ENCODE measurements around the gene PM20D2. TPM values are rescaled to one million over a fixed set of nuclear protein-coding genes. Genes with fewer than 3 reads are reported as not detected.

PM20D2 gene
- total and polyA plus RNA-seq, 2 of the 13 experiments (the other 11 are each of a cell fraction or from before 2014, with no cell fraction given): 13.3 to 26.3 TPM

DNA sequence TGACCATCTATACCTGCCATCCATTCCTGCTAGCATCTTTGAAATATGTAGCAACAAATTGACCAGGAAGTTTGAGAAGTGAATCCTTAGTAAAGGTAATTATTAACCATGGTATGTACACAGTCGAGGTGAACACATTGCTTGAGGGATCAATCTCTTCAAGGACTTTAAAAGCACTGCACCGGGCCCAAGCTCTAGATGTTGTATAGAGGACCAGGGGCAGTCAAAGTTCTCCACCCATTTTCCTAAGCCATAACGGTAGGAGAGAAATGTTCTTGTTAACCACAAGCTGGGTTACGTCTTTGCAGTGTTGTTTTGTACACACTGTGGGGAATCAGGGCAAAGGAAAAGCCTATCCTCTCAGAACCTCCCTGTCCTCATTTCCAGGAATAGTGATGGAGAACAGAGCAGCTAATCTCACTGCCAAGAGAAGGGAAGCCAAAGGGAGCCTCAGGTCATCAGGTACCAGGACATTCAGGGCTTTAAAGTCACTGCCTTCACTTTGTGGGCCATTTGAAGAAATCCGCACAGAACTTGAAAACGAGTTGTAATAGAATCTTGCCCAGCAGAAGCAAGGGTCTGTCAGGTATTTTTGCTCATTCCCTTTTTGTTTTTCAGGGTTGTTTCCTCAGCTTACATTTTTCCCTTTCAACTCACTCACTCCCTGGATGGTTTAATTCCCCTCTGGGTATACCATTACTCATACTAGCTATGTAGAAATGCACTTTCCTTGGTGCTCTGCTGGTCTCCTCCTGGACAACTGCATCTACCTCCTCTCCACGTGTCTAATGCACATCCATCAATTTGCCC, 5.3 kb upstream of the PM20D2 start (continued):
- TF ChIP-seq, protein P1, sequence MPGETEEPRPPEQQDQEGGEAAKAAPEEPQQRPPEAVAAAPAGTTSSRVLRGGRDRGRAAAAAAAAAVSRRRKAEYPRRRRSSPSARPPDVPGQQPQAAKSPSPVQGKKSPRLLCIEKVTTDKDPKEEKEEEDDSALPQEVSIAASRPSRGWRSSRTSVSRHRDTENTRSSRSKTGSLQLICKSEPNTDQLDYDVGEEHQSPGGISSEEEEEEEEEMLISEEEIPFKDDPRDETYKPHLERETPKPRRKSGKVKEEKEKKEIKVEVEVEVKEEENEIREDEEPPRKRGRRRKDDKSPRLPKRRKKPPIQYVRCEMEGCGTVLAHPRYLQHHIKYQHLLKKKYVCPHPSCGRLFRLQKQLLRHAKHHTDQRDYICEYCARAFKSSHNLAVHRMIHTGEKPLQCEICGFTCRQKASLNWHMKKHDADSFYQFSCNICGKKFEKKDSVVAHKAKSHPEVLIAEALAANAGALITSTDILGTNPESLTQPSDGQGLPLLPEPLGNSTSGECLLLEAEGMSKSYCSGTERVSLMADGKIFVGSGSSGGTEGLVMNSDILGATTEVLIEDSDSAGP (CRISPR knock-in tag; IDR thresholded peaks at IDR 0.05; ENCODE audit: borderline replicate concordance): no peak
- TF ChIP-seq HOXA5 (CRISPR knock-in tag; IDR thresholded peaks at IDR 0.05) (0 out of 2 replicates have a peak, but pooled peaks have one; percentile 55), ZC3H4 (CRISPR knock-in tag; IDR thresholded peaks at IDR 0.05; ENCODE audit: borderline replicate concordance) (no peak), NR1H2 (CRISPR knock-in tag; IDR thresholded peaks at IDR 0.05; ENCODE audit: borderline replicate concordance, low read depth) (no peak), RCOR2 (CRISPR knock-in tag; IDR thresholded peaks at IDR 0.05) (peak; percentile 73), ZBTB1 (CRISPR knock-in tag; IDR thresholded peaks at IDR 0.05; ENCODE audit: borderline replicate concordance) (no peak), ZNF781 (CRISPR knock-in tag; IDR thresholded peaks at IDR 0.05; ENCODE audit: borderline replicate concordance, not compliant biosample characterization) (no peak), CCAR2 (optimal IDR thresholded peaks at IDR 0.05; ENCODE audit: low read depth, low read length) (no peak), AGO2 (optimal IDR thresholded peaks at IDR 0.05; ENCODE audit: low read depth, low read length) (no peak)
- TF ChIP-seq, protein P2, sequence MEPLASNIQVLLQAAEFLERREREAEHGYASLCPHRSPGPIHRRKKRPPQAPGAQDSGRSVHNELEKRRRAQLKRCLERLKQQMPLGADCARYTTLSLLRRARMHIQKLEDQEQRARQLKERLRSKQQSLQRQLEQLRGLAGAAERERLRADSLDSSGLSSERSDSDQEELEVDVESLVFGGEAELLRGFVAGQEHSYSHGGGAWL (CRISPR knock-in tag; IDR thresholded peaks at IDR 0.05): no peak
- TF ChIP-seq, protein P3, sequence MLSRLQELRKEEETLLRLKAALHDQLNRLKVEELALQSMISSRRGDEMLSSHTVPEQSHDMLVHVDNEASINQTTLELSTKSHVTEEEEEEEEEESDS (CRISPR knock-in tag; IDR thresholded peaks at IDR 0.05; ENCODE audit: borderline replicate concordance): no peak
- TF ChIP-seq, protein P4, sequence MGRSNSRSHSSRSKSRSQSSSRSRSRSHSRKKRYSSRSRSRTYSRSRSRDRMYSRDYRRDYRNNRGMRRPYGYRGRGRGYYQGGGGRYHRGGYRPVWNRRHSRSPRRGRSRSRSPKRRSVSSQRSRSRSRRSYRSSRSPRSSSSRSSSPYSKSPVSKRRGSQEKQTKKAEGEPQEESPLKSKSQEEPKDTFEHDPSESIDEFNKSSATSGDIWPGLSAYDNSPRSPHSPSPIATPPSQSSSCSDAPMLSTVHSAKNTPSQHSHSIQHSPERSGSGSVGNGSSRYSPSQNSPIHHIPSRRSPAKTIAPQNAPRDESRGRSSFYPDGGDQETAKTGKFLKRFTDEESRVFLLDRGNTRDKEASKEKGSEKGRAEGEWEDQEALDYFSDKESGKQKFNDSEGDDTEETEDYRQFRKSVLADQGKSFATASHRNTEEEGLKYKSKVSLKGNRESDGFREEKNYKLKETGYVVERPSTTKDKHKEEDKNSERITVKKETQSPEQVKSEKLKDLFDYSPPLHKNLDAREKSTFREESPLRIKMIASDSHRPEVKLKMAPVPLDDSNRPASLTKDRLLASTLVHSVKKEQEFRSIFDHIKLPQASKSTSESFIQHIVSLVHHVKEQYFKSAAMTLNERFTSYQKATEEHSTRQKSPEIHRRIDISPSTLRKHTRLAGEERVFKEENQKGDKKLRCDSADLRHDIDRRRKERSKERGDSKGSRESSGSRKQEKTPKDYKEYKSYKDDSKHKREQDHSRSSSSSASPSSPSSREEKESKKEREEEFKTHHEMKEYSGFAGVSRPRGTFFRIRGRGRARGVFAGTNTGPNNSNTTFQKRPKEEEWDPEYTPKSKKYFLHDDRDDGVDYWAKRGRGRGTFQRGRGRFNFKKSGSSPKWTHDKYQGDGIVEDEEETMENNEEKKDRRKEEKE (IDR thresholded peaks at IDR 0.05): no peak
- TF ChIP-seq, protein P5, sequence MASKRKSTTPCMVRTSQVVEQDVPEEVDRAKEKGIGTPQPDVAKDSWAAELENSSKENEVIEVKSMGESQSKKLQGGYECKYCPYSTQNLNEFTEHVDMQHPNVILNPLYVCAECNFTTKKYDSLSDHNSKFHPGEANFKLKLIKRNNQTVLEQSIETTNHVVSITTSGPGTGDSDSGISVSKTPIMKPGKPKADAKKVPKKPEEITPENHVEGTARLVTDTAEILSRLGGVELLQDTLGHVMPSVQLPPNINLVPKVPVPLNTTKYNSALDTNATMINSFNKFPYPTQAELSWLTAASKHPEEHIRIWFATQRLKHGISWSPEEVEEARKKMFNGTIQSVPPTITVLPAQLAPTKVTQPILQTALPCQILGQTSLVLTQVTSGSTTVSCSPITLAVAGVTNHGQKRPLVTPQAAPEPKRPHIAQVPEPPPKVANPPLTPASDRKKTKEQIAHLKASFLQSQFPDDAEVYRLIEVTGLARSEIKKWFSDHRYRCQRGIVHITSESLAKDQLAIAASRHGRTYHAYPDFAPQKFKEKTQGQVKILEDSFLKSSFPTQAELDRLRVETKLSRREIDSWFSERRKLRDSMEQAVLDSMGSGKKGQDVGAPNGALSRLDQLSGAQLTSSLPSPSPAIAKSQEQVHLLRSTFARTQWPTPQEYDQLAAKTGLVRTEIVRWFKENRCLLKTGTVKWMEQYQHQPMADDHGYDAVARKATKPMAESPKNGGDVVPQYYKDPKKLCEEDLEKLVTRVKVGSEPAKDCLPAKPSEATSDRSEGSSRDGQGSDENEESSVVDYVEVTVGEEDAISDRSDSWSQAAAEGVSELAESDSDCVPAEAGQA (IDR thresholded peaks at IDR 0.05; ENCODE audit: low read depth): no peak
- TF ChIP-seq, protein P5 (CRISPR knock-in tag; IDR thresholded peaks at IDR 0.05; ENCODE audit: borderline replicate concordance): no peak
- TF ChIP-seq, protein P6, sequence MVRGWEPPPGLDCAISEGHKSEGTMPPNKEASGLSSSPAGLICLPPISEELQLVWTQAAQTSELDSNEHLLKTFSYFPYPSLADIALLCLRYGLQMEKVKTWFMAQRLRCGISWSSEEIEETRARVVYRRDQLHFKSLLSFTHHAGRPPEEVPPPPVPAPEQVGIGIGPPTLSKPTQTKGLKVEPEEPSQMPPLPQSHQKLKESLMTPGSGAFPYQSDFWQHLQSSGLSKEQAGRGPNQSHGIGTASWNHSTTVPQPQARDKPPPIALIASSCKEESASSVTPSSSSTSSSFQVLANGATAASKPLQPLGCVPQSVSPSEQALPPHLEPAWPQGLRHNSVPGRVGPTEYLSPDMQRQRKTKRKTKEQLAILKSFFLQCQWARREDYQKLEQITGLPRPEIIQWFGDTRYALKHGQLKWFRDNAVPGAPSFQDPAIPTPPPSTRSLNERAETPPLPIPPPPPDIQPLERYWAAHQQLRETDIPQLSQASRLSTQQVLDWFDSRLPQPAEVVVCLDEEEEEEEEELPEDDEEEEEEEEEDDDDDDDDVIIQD (CRISPR knock-in tag; IDR thresholded peaks at IDR 0.05; ENCODE audit: low read depth): no peak

Data from HepG2 (cell line).